GM21360 (cell line): ENCODE measurements around the gene FANCE.
"Not testable (repeated sequence)": the region's sequence is repeated elsewhere in the genome, so short reads cannot be mapped to it uniquely, and the experiment has no call there.

Experiments
- ATAC-seq: cut with Tn5 transposase; IDR thresholded peaks from one replicate; pipeline ENCODE4 v1.9.1; 2021; ENCODE audit warnings: mild to moderate bottlenecking, moderate library complexity; ENCODE audit not compliant: unreplicated experiment

Gene FANCE

DNA sequence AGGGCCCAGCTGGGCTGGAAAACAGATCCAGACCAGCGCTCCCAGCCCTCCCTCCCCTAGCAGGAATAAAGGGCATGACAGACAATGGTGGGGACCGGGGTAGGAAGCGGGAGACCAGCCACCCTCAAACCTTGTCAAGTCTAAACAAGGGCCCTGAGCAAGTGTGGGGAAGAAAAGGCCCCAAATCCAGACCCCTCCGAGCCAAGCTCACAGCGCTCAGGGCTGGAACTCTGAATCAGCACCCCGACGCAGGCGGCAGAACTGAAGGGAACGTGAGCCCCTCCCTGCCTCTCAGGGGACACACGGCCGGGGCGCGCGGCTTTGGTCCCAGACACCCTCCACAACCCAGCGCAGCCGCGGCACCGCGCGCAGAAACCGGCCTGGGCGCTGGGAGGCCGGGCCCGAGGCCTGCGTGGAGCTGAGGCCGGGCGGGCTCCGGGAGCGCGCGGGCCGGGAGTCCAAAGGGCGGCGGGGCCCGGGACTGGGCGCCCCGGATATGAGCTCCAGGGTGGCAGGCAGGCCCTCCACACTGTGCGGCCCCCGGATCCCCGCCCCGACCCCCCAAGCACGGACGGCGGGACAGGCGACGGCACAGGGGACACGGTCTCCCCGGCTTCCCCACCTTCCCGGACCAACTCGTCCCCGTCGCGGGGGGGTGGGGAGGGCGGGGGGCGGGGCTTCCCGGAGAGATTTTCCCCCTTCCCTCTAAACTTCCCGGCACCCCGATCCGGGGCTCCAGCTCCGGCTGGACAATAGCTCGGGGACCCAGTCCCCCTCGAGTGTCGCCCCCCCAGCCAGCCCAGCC lies 44.1 kb downstream of the FANCE start:
- no peak for ATAC-seq

DNA sequence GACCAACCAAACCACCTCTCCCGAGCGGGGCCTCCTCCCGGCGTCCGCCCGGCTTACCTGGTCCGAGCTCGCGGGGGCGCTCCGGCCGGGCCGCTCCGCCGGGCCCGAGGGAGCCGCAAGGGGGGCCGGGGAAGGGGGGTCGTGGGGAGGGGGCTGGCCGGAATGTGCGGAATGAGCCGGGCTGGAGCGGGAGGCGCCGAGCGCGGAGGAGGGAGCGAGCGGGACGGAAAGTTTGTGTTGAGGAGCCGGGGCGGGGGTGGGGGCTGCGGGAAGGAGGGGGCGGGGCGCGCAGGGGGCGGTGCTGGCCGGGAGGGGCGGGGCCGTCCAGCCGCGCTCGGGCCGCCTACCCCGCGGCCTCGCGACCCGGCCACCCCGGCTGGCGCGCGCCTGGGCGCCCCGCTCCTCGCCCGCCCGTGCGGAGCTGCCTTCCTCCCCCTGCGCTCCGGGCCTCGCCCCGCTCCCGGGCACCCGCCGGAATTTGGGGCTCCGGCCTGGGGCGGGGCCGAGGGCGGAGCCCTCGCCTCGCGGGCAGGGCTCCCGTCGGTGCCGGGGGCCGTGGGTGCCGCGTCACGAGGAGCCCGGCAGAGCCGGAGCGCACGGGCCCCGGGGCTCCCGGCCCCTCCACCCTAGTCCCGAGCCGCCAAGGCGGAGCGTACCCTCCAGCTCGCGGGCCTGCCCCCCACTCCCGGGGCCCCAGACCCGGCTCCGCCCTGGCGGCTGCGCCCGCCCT lies 44.9 kb downstream of the FANCE start, which contains the start of gene TEAD3:
Gene TEAD3, minus strand, starts transcription at position 239 of the 730 bp plus-strand sequence.
- ATAC-seq = no peak

DNA sequence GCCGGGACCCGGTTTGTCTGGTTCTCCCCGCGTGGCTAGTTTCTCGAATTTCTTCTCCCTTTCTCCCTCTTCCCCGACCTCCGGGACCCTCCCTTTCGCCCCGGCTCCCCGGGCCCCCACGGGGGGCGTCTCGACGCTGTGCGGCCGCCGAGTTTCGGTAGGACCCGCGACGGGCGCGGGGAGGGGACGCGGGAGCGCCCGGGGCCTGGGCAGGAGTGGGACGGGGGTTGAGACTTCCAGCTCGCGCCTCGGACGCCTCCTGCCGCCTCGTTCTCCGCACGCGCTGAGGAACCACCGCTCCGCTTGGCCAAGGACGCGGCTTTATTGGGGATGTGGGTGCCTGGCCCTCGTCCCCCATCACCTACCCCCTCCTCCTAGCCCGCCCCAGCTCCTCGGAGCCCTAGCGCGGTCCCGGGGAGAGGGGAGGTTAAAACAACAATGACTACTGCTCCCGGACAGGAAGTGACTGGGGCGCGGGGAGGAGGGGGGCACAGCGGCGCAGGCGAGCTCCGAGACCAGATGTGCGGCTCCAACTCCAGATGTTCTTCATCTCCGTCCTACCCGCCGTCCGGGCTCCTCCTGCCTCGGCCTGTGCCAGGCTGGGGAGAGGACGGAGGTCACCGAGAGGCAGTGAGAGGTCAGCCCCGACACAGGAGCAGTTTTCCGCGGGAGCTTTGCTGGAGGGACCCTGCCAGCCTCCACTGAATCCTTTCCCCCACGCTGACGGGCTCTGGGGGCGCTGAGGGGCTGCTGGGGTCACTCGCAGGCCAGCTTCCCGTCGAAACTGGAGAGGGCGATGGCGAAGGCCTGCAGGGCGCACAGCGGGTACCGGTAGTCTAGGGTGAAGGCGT lies 45.7 kb downstream of the FANCE start:
- ATAC-seq = no peak

DNA sequence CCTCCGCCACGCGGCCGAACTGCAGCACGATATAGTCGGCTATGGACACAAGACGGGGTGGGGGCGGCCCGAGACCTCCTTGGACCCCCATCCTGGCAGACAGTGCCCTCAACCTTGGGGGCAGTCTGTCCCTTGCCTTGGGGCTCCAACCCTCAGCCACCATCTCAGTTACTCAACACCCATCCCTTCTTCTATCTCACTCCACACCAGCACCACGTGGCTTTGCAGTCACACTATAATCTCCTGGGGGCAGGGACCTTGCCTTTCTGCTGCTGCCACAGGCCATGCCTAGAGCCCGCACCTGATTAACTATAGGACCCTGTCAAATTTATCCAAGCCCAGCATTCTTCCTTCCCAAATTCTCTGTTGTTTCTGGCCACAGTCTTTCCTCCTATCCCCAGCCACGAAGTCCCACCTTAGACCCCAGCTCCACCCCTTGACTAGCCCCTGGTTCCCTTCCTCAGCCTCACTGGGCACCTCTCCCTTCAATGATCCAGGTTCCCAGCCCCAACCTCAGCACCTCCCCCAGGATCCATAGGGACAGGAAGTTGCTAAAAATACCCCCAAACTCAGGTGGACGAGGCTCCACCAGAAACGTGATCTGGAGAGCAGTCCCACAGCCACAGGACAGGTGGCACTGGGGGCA lies 46.4 kb downstream of the FANCE start:
- ATAC-seq = no peak

DNA sequence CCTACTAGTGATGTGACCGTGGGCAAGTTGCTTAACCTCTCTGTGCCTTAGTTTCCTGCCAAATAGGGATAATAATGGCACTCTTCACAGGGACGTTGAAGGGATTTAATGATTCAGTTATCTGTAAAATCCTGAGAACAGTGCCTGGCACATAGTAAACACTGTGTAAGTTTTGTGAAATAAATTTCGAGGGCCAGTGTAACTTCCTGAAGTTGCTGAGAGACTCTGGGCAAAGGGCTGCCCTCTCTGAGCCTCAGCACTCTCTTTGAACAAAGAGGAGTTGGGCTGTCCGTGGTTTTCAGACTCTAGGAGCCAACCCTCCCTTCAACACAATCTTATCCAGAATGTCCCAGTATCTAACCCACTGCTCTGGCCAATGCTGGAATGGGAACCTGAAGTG lies 47.2 kb downstream of the FANCE start:
- no peak for ATAC-seq

DNA sequence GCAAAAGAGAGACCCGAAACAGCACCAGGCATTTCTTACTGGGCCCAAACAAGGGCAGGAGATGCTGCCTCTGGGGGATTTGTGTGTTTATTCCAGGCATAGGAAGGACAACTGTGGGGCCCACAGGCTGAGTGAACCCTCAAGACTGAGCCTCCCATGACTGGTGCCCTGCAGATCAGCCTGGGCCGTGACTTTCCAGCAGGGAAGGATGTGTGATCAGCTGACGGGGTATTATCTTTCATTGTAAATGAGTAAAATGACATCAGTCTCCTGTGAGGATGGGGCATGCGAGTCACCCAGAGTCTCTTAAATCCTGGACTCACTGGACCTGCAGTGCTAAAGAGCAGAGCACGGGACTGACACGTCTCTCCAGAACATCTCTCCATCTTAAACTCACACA lies 48.6 kb downstream of the FANCE start:
- no peak for ATAC-seq

DNA sequence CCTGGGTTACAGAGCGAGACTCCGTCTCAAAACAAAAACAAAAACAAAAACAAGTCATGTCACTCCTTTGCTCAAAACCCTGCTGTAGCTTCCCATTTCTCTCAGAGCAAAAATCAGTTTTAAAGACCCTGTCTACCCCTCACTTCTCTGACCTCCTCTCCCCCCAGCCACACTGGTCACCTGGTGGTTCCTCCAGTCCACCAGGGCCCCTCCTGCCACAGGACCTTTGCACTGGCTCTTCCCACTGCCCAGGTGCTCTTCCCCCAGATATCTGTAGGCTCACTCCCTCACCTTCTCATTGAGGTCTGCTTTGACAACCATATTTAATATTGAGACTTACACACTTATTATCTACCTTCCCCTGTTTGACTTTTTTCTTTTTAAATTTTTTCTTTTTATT lies 49.6 kb downstream of the FANCE start:
- no peak for ATAC-seq

DNA sequence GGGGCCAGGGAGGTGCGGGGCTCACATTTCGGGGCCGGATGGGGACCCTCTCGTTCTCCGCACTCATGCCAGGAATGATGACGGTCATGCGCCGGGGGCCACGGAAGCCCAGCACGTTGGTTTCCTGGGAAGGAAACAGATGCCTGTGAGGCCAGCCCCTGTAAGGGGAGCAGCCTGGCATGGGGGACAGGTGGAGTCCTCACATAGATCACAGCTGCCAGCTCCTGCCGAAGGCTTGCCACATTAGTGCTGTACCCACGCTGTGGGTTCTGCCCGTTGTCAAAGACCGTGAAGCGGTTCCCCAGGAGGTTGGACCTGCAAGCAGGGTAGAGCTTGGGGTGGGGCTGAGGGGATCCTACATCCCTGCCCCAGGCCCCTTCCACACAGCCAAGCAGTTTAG lies 51.4 kb downstream of the FANCE start:
- no peak for ATAC-seq

DNA sequence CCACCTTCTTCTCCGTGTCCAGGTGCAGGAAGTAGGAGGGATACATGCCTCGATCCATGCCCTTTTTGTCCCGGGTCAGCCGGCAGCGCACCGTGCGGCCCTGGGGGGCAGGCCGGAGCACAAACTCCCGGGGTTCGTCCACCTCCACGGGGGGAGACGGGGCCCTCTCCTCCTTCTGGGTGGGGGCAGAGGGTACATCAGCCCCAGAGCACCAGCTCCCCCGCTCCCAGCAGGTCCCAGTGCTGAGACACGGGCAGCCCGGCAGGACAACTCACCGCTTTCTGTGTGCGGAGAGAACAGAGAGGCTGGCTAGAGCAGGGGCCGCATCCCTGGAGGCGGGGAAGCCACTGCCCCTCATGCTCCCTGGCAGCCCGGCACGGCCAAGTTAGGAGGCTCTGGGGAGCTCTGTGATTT lies 53.9 kb downstream of the FANCE start:
- no peak for ATAC-seq

DNA sequence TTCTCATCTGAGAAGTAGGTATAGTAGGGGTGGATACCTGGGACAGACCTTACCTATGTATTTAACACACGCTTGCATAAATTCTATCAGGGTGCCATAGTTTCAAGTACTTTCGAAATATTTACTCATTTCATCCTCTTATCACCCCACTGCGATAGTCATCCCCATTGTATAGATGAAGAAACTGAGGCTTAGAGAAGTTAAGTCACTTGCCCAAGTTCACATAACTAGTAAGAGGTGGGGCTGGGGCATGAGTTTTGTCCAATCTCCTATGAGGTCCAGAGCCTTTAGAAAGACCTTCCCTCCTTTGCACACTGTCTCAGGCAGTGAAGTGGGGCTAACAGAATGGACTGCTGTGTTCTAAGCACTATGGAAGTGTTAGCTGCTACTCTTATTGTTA lies 54.4 kb downstream of the FANCE start:
- ATAC-seq = no peak

DNA sequence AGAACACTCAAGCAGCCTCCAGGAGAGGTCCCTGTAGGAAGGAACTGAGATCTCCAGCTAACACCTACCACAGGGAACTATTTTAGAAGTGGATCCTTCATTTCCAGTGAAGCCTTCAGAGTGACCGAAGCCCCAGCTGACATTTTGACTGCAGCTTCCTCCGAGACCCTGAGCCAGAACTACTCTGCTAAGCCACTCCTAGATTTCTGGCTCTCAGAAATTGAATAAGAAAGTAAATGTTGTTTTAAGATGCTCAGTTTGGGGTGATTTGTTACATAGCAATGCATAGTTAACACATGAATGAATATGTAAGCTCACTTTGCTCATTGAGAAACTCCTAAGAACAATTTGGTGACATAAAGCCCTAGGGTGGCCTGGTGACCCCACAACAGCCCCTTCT lies 55.1 kb downstream of the FANCE start:
- ATAC-seq = no peak

DNA sequence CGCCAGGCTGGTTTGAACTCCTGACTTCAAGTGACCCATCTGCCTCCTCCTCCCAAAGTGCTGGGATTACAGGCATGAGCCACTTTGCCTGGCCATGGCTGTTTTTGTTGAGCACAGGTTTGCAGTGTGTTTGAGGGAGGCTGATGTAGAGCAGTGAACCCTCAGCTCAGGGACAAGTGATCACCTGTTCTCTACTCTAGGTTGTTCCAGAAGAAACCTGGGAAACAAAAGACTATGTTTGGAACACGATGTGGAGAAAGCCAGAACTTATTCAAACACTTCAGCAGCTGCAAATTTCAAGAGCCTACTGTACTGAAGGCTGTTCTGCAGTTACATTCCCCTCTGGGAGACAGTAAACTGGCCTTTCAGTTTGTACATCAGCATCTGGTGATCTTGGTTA lies 55.9 kb downstream of the FANCE start:
- no peak for ATAC-seq

DNA sequence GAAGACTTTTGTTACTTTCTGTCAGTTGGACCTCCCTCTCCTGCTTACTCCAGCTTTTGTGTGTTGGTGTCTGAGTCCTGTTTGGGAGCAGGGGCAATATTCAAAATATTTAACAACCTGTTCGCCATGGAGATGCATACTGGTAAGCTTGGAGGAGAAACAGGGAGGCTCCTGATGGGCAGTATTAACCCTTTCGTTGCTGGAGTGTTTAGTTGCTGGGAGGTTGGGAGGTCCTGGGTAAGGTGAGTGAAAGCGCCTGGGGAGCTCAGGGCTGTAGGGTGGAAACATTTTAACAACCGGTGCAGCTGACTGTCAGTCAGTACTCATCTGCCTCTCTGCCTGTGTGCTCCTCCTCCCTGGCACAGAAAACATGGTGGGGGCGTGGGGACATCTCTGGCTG lies 56.4 kb downstream of the FANCE start:
- no peak for ATAC-seq

DNA sequence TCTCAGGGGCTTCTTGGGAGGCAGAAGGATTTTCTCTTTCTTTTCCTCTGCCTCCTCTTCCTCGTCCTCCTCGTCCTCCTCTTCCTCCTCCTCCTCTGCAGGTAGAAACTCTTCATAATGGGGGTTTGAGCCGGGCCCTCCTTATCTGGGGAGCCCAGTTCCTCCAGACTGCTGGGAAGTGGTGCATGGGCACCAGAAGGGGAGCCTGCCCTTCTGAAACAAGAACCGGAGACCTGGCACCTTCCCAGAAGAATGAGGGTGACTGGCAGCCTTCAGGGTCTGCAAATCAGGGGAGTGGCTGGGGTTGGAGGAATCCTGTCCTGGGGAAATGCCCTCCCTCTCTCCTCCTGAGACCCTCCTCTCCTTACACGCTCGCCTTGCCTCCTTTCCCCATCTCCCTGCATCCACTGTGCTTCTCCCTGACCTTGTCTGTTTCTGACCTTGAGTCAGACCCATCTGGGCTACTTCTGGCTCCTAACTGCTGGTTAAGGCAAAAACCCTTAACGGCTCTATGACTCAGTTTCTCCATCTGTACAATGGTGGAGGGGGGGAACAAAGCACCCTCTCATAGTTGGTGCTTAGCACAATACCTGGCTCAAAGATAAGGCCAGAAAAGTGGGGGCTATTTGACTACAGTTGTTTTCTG lies 58.9 kb downstream of the FANCE start:
- no peak for ATAC-seq

DNA sequence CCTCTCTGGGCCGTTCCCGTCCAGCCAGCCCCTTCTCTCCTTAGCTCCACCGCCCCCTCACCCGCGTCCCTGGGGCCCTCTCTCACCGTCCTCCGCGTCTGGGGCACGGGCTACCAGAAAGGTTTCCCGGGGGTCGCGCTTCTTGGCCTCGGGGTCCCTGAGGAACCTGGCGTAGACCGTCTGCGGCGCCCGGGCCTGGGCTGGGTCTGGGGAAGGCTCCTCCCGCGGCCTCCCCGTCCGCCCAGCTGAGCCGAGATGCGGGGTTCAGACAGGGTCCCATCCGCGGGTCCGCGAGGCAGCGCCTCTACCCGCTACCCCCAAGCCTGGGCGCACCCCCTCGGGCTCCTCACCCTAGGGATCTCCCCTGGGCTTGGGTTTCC lies 59.4 kb downstream of the FANCE start:
- no peak for ATAC-seq

DNA sequence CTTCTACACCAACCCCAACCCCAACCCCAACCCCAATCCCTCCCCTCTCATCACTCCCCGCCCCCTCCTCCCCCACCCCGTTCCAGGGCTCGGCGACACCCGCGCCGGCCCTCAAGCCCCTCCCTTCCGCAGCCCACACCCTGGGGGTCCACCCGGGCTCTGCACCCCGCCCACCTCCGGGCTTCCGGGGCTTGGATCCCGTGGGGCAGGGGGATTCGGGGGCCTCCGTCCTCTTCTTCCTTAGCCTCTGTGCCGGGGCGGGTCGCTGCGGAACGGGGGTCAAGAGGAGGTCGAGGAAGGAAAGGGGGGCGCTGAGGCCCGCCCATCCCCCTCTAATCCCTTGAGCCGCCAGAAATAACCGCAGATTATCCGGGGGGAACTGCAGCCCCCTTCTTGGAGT lies 59.9 kb downstream of the FANCE start:
- no peak for ATAC-seq

DNA sequence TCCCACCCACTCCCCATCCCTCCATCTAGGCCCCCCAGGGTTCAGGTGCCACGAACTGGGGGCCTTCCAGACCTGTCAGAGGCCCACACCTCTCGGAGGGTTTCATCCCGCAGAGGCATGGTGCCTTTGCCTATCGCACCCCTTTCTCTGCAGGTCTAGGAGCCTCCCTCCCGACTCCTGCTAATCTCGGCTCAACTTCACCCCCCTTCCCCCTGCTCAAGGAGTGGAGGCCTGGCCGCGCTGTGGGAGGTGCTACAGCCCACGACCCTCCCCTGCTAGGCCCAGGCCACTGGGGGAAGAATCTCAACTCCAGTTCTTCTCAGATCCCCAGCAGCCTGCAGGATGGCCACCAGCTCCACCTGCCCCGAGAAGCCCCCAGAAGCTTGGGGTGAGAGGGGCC lies 60.6 kb downstream of the FANCE start, which contains the start of gene TULP1:
Gene TULP1, minus strand, starts transcription at position 157 of the 400 bp plus-strand sequence. Its CDS starts 38 bp downstream, at position 119.
- ATAC-seq = no peak

DNA sequence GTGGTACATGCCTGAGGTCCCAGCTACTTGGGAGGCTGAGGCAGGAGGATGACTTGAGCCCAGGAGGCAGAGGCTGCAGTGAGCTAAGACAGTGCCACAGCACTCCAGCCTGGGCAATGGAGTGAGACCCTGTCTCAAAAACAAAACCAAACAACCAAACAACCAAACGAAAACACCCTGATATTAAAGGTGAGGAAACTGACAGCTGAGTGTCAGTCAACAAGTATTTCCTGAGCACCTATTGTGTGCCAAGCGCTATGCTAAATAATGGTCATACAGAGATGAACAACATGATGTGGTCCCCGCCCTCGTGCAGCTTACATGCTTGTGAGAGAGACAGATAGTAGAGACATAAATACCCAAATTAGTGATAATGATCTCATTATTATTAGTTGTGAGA lies 62.4 kb downstream of the FANCE start:
- no peak for ATAC-seq

DNA sequence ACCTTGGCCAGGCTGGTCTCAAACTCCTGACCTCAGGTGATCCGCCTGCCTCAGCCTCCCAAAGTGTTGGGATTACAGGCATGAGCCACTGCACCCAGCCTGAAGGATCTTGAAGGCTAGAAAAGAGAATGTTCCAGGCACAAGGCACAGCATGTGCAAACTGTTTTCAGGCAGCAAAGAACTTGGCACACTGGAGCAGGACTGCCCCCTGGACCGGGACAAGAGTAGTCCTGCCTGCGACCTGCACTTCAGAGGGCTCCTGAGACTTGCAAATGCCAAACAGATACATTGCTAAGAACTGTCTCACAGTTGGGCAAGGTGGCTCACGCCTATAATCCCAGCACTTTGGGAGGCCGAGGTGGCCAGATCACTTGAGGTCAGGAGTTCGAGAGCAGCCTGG lies 63.8 kb downstream of the FANCE start:
- ATAC-seq = not testable (repeated sequence)
